ENCODE results near the gene CARNS1.
"Not testable (repeated sequence)": the region's sequence is repeated elsewhere in the genome, so short reads cannot be mapped to it uniquely, and the experiment has no call there.

CARNS1 gene

GRCh38 chr11:67410984-67411784 lies 4.3 kb upstream of the CARNS1 start:
- DNase-seq: no peak

- no peak for DNase-seq
These were observed 3.7 kb upstream of the CARNS1 start for GRCh38 chr11:67411785-67412152.

- DNase-seq: no peak
These were observed 2.8 kb upstream of the CARNS1 start for GRCh38 chr11:67412495-67413179.

GRCh38 chr11:67413266-67413849 lies 2.1 kb upstream of the CARNS1 start:
- no peak for DNase-seq

GRCh38 chr11:67416416-67417335 lies 1.2 kb downstream of the CARNS1 start:
- no peak for DNase-seq

- DNase-seq: no peak
These were observed 1.9 kb downstream of the CARNS1 start for GRCh38 chr11:67417425-67417824.

GRCh38 chr11:67418476-67419281 lies 3.2 kb downstream of the CARNS1 start:
- DNase-seq: no peak

GRCh38 chr11:67419325-67420049 lies 4.0 kb downstream of the CARNS1 start:
- no peak for DNase-seq

GRCh38 chr11:67420147-67420645 lies 4.7 kb downstream of the CARNS1 start:
- DNase-seq: no peak

- no peak for DNase-seq
These were observed 5.4 kb downstream of the CARNS1 start for GRCh38 chr11:67420646-67421429.

GRCh38 chr11:67421430-67422031 lies 6.1 kb downstream of the CARNS1 start:
- DNase-seq: no peak

GRCh38 chr11:67422891-67423290 lies 7.4 kb downstream of the CARNS1 start:
- DNase-seq: no peak

- DNase-seq: no peak
These were observed 8.0 kb downstream of the CARNS1 start for GRCh38 chr11:67423466-67423865.

- DNase-seq: no peak
These were observed 8.6 kb downstream of the CARNS1 start for GRCh38 chr11:67423891-67424613.

GRCh38 chr11:67427364-67427859 lies 11.9 kb downstream of the CARNS1 start:
- DNase-seq: not testable (repeated sequence)

GRCh38 chr11:67428052-67429001 lies 12.8 kb downstream of the CARNS1 start, which contains the start of gene RPS6KB2:
Gene RPS6KB2, plus strand, starts transcription at chr11:67428494. Its CDS starts 52 bp downstream, at chr11:67428546.
- DNase-seq: peak; percentile 53

GRCh38 chr11:67429038-67429668 lies 13.7 kb downstream of the CARNS1 start:
- no peak for DNase-seq

All from cortex of kidney (tissue), 1 donor.